GM21529 (cell line): ENCODE results near the gene ANO1.

Source experiments
- ATAC-seq: cut with Tn5 transposase; IDR thresholded peaks from one replicate; pipeline ENCODE4 v1.9.1; 2021; ENCODE audit not compliant: unreplicated experiment

Gene ANO1

DNA sequence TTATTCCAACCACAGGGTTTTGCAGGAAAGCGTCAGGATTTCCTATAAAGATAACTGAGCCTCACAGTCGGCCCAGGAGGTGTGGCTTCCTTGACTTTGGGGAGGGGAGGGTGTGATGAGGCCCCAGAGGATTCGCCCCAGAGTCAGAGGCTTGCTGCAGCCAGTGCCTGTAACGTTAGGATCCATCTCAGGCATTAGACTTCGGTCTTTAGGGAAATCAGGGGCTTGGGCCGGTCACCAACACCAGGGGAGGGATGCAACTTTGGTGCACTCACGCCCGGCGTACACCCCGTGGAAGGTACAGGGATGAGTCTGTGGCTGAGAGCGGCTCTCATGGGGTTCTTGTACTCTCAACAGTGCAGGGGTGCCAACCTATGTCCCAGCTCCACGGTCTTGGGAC lies 5.7 kb upstream of the ANO1 start:
- no peak for ATAC-seq

DNA sequence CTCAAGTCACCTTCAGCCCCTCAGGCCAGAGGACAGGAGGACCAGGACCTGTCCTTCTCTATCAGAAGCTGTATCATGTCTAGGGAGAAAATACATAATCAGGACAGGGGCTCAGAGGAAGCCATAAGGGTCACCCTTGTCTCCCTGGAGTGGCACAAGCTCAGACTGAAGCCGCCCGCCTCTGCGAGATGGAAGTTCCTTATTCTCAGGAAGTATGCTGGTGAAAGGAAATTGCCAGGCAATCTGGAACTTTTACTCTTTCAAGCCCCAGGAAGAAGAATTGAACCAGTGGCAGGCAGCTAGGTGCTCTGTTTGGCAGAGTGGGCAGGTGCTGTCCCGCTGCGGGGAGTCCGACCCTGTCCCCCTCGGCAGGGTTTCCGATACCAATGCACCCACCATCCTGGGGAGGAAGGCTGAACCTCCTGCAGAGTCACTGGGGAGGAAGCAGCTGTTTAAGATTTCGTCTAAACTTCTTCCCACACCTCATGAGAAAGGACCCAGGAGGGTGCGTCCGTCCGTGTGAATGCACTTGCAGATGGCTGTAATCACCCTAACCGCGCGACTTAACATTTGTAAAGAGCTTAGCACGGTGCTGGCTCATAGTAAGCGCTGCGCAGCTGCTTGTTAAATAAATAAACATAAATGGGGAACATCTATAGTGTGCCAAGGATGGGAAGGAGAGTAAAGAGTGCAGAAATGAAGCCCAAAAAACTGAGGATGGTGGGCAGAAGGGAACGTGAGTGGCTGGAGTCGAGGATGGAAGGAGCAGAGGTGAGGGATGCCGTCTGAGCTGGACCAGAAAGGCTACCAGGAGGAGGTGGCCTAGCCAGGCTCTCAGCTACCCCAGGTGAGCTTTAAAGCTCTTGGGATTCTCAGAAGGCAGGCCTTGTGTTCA lies 5.0 kb upstream of the ANO1 start:
- no peak for ATAC-seq

DNA sequence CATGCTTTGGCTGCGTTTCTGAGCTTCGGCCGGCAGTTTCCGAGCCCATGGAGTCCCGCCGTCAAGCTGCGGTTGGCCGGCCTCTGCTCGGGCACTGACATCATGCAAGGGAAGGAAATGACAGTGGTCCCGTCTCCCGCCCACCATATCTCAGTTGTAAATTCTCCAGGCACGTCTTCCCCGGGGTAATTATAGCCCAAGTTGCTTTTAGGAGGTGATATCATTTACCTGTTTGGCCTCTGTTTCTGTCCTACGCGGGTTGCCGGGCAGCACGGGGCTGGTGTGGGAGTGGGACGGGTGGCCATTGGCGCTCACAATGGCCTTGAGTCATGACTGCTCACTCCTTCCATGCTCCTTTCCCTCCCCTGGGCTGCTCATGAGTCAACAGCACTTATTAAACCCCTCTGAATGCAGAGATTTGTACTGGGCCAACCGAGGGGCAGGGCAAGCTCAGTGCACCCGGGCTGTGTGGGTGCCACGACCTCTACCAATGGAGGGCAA lies 4.2 kb upstream of the ANO1 start:
- no peak for ATAC-seq

DNA sequence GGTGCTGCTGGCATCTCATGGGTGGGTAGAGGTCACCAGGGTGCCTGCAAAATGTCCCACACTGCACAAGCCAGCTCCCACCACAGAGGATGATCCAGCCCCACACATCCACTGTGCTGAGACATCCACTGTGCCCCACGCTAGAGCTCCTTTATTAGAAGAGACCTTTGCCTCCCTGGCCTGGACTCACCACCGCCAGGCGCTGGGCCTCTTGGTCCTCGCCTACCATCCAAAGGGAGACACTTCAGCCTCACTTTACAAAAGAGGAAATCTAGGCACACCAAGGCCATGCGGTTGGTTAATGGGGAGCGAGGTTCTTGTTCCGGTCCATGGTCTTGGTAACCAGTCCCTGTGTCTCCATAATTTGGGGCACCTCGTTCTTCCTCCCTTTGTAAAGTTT lies 3.4 kb upstream of the ANO1 start:
- no peak for ATAC-seq

- ATAC-seq: no peak
These were observed 2.3 kb upstream of the ANO1 start for GRCh38 chr11:70075836-70076235.

DNA sequence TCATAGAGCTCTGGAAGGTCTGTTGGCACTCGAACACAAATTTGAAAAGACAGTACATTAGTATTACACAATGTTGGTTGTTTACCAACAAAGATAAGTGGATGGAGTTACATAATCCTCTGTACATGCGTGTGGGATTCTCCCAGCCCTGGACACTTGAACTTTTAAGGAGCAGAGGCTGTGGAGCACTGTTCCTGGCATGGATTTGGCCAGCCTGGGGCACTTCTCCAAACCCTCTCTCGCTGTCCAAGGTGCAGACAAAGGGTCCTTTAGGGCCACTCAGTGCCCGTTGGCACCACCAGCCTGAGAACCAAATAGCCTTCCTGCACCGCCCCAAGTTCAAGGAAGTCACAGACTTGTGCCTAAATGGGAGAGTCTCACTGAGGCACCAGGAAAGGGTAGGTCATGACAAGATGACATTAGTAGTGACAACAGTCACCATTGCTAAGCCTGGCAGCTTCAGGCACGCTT lies 1.6 kb upstream of the ANO1 start:
- no peak for ATAC-seq

DNA sequence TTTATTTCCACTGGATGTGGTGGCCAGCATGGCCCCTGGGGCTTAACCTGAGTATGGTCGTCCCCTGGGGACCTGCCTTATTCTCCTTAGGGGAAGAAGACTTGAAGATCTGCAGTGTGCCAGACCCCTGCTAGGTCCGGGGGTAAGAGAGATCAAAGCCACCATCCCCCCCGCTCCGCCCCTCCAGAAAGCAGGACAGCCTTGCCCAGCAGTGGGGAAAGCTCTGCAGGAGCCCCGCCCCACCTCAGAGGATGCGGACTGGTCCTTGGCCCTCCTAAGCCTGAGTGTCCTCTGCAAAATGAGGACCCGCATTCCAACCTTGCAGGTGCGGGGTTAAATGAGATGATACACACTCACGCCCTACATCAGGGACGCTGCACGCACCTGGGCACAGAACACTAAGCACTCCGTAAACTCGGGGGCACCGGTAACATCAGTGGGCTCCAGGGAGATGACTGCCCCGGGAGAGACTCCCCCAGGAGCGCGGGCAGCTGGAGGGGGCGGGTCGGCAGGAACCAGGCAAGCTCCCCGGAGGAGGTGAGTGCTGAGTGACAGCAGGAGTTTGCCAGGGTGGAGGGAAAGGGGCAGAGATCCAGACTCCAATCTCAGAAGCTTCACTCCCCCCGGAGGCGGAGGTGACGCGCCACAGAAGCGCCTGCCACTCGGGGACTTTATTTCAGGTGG lies 564 bp upstream of the ANO1 start:
- ATAC-seq: no peak

- no peak for ATAC-seq
These were observed 882 bp downstream of the ANO1 start for GRCh38 chr11:70078781-70079616.

- no peak for ATAC-seq
These were observed 1.6 kb downstream of the ANO1 start for GRCh38 chr11:70079691-70080090.

DNA sequence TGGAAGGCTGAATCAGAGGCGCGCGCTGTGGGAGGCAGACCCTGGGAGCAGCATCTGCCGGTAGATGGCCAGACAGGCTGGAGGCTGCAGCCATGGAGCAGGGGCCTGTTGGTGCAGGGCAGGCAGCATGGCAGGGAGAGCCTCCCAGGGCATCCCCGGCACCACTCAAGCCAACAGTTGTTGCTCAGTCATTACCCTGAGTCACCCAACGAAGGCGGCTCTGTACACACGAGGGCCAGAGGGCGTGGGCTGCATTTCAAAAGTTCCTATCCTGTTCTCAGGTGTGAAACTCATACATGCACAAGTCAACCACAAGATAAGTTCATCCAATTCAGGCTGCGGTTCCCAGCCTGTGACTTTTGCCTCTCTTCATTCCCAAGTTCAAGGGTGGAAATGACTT lies 2.6 kb downstream of the ANO1 start:
- no peak for ATAC-seq

- no peak for ATAC-seq
These were observed 4.7 kb downstream of the ANO1 start for GRCh38 chr11:70082829-70083228.

- no peak for ATAC-seq
These were observed 6.2 kb downstream of the ANO1 start for GRCh38 chr11:70084046-70084984.

- ATAC-seq: no peak
These were observed 8.0 kb downstream of the ANO1 start for GRCh38 chr11:70085815-70086769.

- ATAC-seq: no peak
These were observed 9.5 kb downstream of the ANO1 start for GRCh38 chr11:70087446-70088167.

GRCh38 chr11:70088735-70089250 lies 10.7 kb downstream of the ANO1 start:
- ATAC-seq: no peak

GRCh38 chr11:70089631-70090030 lies 11.5 kb downstream of the ANO1 start:
- ATAC-seq: no peak

- no peak for ATAC-seq
These were observed 12.9 kb downstream of the ANO1 start for GRCh38 chr11:70090961-70091381.

- no peak for ATAC-seq
These were observed 13.5 kb downstream of the ANO1 start for GRCh38 chr11:70091638-70092037.
